ENCODE results near the gene CNTN5. TPM values are rescaled to one million over a fixed set of nuclear protein-coding genes. Genes with fewer than 3 reads are reported as not detected.

Gene CNTN5
- total RNA-seq, 1 donor from 2014 or later, result not detected

DNA sequence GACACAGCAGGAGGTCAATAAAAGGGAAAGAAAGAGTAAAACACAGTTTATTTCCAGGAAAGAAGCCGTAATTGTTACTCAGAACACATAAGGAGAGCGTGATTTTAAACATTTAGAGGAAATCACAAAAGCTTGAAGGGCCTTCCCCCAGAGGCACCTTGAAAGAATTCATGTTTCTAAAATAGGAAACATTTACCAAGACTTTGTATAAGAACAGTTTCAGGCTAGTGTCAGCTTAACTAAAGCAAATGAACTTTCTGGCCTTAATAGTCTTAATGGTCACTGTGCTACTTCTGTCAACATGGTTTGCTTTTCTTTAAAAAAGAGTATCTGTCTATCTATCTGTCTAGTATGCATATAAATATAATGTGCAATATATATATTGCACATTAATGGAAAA lies 208.8 kb downstream of the CNTN5 start:
- Histone ChIP-seq H3K4me3 (no peak overlapping the region), H3K27me3 (no peaks in the 10 kb centered on the region), H3K4me1 (no peaks in the 10 kb centered on the region), H3K36me3 (no peaks in the 10 kb centered on the region), H3K9me3 (no peaks in the 10 kb centered on the region), H3K27ac (no peak overlapping the region)
- no peak for TF ChIP-seq CTCF (IDR thresholded peaks at IDR 0.05)
- no peak for DNase-seq
- intact Hi-C loops (cut with DNase I), result no loop called here
- ATAC-seq, result no peak

GRCh38 chr11:99234534-99234933 lies 213.8 kb downstream of the CNTN5 start:
- Histone ChIP-seq H3K4me3 (no peak overlapping the region), H3K36me3 (no peaks in the 10 kb centered on the region), H3K27me3 (no peaks in the 10 kb centered on the region), H3K4me1 (no peaks in the 10 kb centered on the region), H3K27ac (no peak overlapping the region), H3K9me3 (no peaks in the 10 kb centered on the region)
- TF ChIP-seq CTCF (IDR thresholded peaks at IDR 0.05), result no peak
- DNase-seq (no peak), ATAC-seq (no peak)
- intact Hi-C loops (cut with DNase I), result no loop called here

GRCh38 chr11:99238401-99238800 lies 217.7 kb downstream of the CNTN5 start:
- no peaks in the 10 kb centered on the region for H3K4me1 ChIP-seq
- no peak overlapping the region for H3K4me3 ChIP-seq
- DNase-seq, result no peak
- no peaks in the 10 kb centered on the region for H3K9me3 ChIP-seq
- no peak overlapping the region for H3K27ac ChIP-seq
- ATAC-seq, result no peak
- H3K36me3 ChIP-seq, result no peaks in the 10 kb centered on the region
- H3K27me3 ChIP-seq, result no peaks in the 10 kb centered on the region
- no peak for TF ChIP-seq CTCF (IDR thresholded peaks at IDR 0.05)
- intact Hi-C loops (cut with DNase I), result no loop called here

DNA sequence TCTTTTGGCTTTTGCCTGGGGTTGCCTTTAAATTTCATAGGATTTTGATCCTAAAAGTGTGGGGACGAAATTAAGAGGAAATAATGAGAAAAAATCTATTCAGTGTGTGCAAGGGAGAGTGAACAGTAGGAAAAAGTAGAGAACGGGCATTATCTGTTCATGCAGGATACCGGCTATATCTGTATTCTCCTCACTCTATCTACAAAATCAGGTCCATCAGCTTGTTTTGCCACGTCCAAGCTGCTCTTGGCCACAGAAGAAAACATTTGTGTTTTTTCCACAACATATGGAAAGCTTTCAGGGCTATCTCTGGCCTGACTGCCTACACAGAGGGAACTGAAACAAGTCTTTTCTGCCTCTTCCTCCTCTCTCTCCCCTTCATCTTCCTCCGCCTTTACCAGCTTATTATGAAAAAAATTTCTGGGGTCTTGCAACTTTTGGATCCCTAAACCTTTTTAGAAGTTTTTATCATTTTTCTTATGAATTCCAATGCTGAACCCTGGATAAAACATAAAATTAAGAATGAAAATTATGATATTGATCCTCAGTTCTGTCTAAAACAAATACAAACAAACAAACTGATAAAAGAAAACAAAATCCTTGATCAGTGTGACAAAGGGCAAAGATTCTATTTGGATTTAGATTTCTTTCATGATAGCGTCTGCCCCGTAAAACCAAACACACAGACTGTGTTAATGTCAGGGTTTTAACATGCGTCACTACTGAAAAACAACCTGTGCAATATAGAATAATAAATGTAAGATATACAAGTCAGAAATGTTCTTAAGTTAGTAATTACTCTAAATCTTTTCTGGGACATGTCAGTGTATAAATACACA lies 219.7 kb downstream of the CNTN5 start:
- DNase-seq, result no peak
- Histone ChIP-seq H3K27ac (no peak overlapping the region), H3K27me3 (no peaks in the 10 kb centered on the region), H3K4me3 (no peak overlapping the region), H3K9me3 (no peaks in the 10 kb centered on the region), H3K4me1 (no peaks in the 10 kb centered on the region), H3K36me3 (no peaks in the 10 kb centered on the region)
- no peak for ATAC-seq
- intact Hi-C loops (cut with DNase I), result no loop called here
- no peak for TF ChIP-seq CTCF (IDR thresholded peaks at IDR 0.05)

DNA sequence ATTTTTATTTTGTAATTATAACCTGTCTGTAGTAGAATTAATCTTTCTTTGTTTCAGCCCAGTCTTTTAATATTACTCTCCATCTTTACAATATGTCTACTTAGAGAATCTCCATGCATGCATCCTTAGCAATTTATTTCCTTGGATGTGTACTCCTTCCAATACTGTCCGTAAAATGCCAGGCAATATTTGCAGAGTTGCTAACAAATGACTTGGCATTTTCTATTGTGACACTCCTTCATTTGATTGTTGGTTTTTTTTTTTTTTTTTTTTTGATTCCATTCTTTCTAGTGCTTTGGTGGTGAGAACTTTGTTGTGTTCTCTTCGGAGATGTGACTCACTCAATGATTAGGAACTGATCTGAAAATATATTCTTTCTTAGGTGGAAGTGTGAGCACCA lies 220.3 kb downstream of the CNTN5 start:
- no peaks in the 10 kb centered on the region for H3K9me3 ChIP-seq
- H3K27me3 ChIP-seq, result no peaks in the 10 kb centered on the region
- no peak overlapping the region for H3K27ac ChIP-seq
- no peaks in the 10 kb centered on the region for H3K36me3 ChIP-seq
- DNase-seq (no peak), ATAC-seq (no peak)
- intact Hi-C loops (cut with DNase I), result no loop called here
- H3K4me3 ChIP-seq, result no peak overlapping the region
- no peak for TF ChIP-seq CTCF (IDR thresholded peaks at IDR 0.05)
- H3K4me1 ChIP-seq, result no peaks in the 10 kb centered on the region
